Naive thymus-derived CD8-positive, alpha-beta T cell (primary cell): ENCODE measurements around the gene PPP1R13L. TPM values are rescaled to one million over a fixed set of nuclear protein-coding genes. Genes with fewer than 3 reads are reported as not detected.
A peak's percentile ranks its signal among the peaks of the same experiment; 100 is the strongest.

Experiments
- ATAC-seq, 2 donors: fragments of 150-1000 bp; cut with Tn5 transposase in 1 of 2; sonication (Bioruptor Pico), chemical (Tn5 transposase) in 1 of 2; 1 replicate in 1 of 2; 2 replicates in 1 of 2; pipeline ENCODE4 v1.10.0; 2021; ENCODE audit warnings: mild to moderate bottlenecking in 2 of 2, moderate library complexity in 2 of 2
- POLR2A ChIA-PET: fragments of 350-600 bp; sonication (Branson Sonifier 250); formaldehyde crosslinking; loops from one replicate; lab custom pipeline; 2021; ENCODE audit warnings: antibody characterized with exemption; lab: Charles Lee
- DNase-seq, 10 donors: peaks; one replicate each; pipeline versions ENCODE4 v3.0.0 to v3.0.0-alpha.2; 2020 to 2022
- H3K27ac Mint-ChIP-seq, 10 donors: one replicate each; pipeline ENCODE4 v1.8.0; 2020 to 2022; ENCODE audit warnings: mild to moderate bottlenecking in 10 of 10, mixed read lengths in 10 of 10, moderate library complexity in 4 of 10, inconsistent platforms in 1 of 10
- H3K27me3 Mint-ChIP-seq, 5 donors: one replicate each; pipeline ENCODE4 v1.8.0; 2021 to 2022; ENCODE audit warnings: mixed read lengths in 5 of 5
- H3K36me3 Mint-ChIP-seq, 3 donors: one replicate each; pipeline ENCODE4 v1.8.0; 2020 to 2022; ENCODE audit warnings: mixed read lengths in 3 of 3, mild to moderate bottlenecking in 2 of 3, inconsistent platforms in 1 of 3
- H3K4me1 Mint-ChIP-seq, 4 donors: one replicate each; pipeline ENCODE4 v1.8.0; 2021 to 2022; ENCODE audit warnings: mixed read lengths in 4 of 4
- H3K4me3 Mint-ChIP-seq, 10 donors: one replicate each; pipeline ENCODE4 v1.8.0; 2020 to 2022; ENCODE audit warnings: mild to moderate bottlenecking in 10 of 10, mixed read lengths in 10 of 10, moderate library complexity in 6 of 10, inconsistent platforms in 1 of 10
- H3K9me3 Mint-ChIP-seq, 9 donors: one replicate each; pipeline ENCODE4 v1.8.0; 2020 to 2022; ENCODE audit warnings: mixed read lengths in 9 of 9, mild to moderate bottlenecking in 3 of 9, inconsistent platforms in 1 of 9, moderate library complexity in 1 of 9
- polyA plus RNA-seq, 3 donors: library from polyadenylated mRNA; unstranded; fragments of 300-500 nt; fragmentation: Illumina TruSeq; gene quantifications; one replicate each; pipeline ENCODE4 v1.2.3, GENCODE V29; 2021
- total RNA-seq, 8 experiments: library from RNA in 2 of 8; stranded (reverse) in 2 of 8; gene quantifications; one replicate each; pipeline ENCODE4 v1.2.3 and lab custom pipeline; 2021 to 2026

Gene PPP1R13L
- total and polyA plus RNA-seq, 5 experiments from 2014 or later, result 0.64 to 13.2 (median 2.5) TPM

DNA sequence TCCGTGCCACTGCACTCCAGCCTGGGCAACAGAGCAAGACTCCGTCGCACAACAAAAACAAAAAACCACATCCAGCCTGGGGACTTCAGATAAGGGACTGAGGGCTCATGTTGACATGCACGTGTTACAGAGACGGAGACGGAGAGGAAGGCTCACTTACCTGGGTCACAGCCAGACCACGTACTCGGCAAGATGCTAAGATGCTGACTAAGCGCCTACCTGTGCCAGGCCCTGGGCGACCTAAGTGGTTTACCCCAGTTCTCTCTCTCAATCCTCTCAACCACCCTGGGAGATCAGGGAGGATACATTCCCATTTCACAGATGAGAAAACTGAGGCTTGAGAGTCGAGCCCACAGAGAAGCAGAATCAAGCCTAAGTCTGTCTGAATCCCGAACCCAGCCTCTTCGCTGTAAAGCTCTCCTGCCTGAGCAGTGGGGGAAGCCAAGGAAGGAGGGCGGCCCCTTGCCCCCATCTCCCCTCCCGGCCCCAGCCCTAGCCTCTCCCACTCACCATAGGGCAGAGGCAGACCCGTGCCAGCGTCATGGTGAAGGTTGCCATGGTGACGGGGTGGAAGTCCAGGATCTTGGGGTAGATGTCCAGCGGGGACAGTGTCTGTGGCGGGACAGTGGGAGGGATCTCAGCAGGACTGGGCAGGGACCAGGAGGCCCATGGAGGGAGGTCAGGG, 48.0 kb downstream of the PPP1R13L start:
- peaks cover 0 to 54% (median 14%) of the 10 kb centered on the region in 3 donors for H3K36me3 Mint-ChIP-seq
- DNase-seq, result no peak
- POLR2A ChIA-PET, result no interaction called here
- no peaks in the 10 kb centered on the region for H3K27me3 Mint-ChIP-seq
- peaks cover 0 to 4% (median under 1%) of the 10 kb centered on the region in 4 donors for H3K4me1 Mint-ChIP-seq
- H3K4me3 Mint-ChIP-seq, result no peak overlapping the region
- no peaks in the 10 kb centered on the region for H3K9me3 Mint-ChIP-seq
- no peak for ATAC-seq
- no peak overlapping the region for H3K27ac Mint-ChIP-seq

DNA sequence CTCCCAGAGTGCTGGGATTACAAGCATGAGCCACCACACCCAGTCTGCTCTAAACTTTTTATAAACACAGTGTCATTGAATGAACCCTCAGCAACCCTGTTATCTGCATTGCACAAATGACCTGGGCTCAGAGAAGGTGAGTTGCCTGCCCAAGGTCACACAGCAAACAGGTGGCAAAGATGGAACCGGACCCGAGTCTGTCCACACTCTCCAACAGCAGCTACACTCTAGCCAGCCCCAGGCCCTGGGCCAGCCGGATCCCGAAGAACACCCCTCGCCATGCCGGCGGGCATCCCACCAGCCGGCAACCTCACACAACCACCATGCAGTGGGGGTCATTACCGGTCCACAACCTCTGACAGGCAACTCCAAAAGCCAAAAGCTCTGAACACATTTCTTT, 49.0 kb downstream of the PPP1R13L start:
- no peaks in the 10 kb centered on the region for H3K27me3 Mint-ChIP-seq

DNA sequence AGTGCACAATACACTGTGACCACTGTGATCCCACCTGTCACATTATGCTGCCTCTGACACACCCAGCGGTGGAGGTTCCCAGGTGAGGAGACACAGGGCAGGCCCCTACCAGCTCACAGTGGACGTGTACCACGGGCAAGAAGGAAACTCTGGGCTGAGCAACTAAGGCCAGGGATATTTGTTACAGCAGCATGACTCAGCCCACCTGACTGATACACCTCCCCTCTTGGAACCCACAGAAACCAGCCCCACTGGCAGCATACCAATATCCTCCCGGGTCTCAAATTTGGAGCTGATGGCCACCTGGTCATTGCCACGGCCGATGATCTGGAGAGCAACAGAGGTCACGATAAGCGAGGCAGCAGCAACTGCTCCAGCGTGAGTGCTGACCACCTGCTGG, 49.5 kb downstream of the PPP1R13L start:
- Mint-ChIP-seq H3K27me3 (no peaks in the 10 kb centered on the region), H3K9me3 (no peaks in the 10 kb centered on the region), H3K36me3 (peaks cover 0 to 49% (median 13%) of the 10 kb centered on the region in 3 donors), H3K27ac (no peak overlapping the region), H3K4me3 (no peak overlapping the region), H3K4me1 (peaks cover 0 to 4% (median under 1%) of the 10 kb centered on the region in 4 donors)
- POLR2A ChIA-PET, result no interaction called here
- no peak for ATAC-seq
- DNase-seq, result no peak

More for the DNA sequence above, 49.0 kb downstream of the PPP1R13L start:
- ATAC-seq, result no peak
- Mint-ChIP-seq H3K9me3 (no peaks in the 10 kb centered on the region), H3K4me3 (no peak overlapping the region), H3K4me1 (peaks cover 0 to 4% (median under 1%) of the 10 kb centered on the region in 4 donors), H3K27ac (no peak overlapping the region), H3K36me3 (peaks cover 0 to 47% (median 13%) of the 10 kb centered on the region in 3 donors)
- no peak for DNase-seq
- POLR2A ChIA-PET, result no interaction called here

DNA sequence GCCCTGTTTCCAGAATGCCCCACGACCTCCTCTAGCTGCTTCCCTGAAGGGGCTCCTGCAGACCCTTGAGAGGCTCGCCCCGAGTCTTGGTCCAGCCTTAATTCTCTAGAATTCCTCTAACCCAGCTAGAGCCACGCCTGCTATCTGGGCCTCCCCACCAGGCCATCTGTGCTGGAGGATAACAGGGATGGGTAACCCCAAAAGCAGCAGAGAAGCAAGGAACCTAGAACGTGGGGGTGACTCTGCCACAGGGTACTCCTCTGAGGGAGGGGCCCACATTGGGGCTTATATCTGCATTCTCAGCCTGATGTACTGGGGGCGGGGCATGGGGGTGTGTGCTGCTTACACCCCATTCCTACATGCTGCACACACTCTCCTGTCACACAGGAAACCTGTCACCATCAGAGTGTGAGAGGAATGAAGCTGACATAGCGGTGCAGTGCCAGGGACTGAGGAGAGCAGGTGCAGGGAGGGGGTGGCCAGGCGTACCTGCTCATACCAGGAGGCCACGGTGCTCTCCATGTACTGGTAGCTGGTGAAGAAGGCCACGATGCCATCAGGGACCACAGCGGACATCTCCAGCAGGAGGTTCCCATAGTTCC, 50.5 kb downstream of the PPP1R13L start:
- peaks cover 0 to 4% (median 1%) of the 10 kb centered on the region in 4 donors for H3K4me1 Mint-ChIP-seq
- H3K4me3 Mint-ChIP-seq, result no peak overlapping the region
- no peaks in the 10 kb centered on the region for H3K9me3 Mint-ChIP-seq
- POLR2A ChIA-PET, result no interaction called here
- DNase-seq, result no peak
- peak overlapping the region in 1 of 10 donors; percentile 38 for H3K27ac Mint-ChIP-seq
- H3K36me3 Mint-ChIP-seq, result peaks cover 0 to 44% (median 11%) of the 10 kb centered on the region in 3 donors
- ATAC-seq, result no peak
- H3K27me3 Mint-ChIP-seq, result no peaks in the 10 kb centered on the region

DNA sequence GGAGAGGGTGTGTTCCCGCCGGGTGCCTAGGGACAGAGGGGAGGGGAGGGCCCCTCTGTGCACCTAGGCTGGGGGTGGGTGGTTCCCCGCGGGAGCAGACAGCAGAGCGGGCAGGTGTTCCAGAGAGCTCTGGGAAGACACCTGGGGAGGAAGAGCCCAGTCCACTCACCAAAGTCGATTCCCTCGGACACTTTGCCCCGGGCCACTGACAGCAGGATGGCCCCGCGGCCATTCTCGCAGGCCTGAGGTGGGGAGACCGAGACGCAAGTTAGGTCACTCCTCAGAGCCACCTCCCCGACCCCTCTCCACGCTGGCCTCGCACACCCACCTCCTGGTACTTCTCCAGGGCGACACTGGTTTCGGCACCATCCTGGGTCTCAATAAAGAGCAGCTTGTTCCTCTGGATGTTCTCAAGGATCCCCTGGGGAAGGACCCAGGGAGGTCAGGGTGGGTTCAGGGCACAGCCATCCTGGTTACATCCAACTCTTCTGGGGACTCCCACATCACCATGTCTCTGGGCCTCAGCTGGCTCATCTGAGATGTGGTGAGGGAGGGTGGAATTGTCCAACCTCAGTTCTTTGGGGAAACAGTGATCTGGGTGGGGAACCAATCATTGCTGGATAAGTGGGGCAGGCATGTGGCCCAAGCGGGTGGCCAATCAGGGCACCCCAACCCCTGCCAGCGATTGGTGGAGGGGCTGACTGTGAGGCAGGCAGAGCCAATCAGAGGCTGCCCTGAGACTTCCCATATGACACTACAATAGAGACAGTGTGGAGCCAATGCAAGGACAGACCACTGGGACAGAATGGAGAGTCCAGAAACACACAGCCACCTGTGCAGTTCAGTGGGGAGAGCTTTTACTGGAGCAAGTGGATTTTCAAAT, 51.7 kb downstream of the PPP1R13L start:
- H3K27ac Mint-ChIP-seq, result peak overlapping the region in 1 of 10 donors; percentile 47
- H3K4me3 Mint-ChIP-seq, result no peak overlapping the region
- H3K9me3 Mint-ChIP-seq, result no peaks in the 10 kb centered on the region
- ATAC-seq (no peak), DNase-seq (no peak)
- peaks cover 0 to 34% (median 11%) of the 10 kb centered on the region in 3 donors for H3K36me3 Mint-ChIP-seq
- POLR2A ChIA-PET, result no interaction called here
- peaks cover 0 to 5% (median 2%) of the 10 kb centered on the region in 4 donors for H3K4me1 Mint-ChIP-seq
- H3K27me3 Mint-ChIP-seq, result no peaks in the 10 kb centered on the region

DNA sequence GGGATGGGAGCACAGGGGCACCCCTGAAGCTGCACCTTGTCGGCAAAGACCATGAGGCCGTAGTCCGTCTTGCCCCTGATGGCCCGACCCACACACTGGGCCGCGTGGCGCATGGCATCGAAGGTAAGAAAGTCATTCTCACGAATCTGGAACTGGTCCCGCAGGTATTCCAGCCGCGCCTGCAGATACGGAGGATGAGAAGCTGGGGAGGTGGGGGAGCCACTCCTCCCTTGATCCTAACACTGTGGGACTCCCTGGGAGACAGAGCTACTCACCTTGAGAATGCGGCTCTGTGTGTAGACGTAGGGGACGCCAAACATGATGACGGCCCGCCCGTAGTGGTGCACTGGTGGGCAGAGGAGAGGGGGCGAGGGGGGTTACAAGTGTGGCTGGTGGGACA, 52.4 kb downstream of the PPP1R13L start:
- Mint-ChIP-seq H3K36me3 (peaks cover 0 to 29% (median 11%) of the 10 kb centered on the region in 3 donors), H3K4me1 (peaks cover 0 to 8% (median 2%) of the 10 kb centered on the region in 4 donors), H3K9me3 (no peaks in the 10 kb centered on the region), H3K27me3 (no peaks in the 10 kb centered on the region), H3K27ac (no peak overlapping the region), H3K4me3 (no peak overlapping the region)
- DNase-seq (no peak), ATAC-seq (no peak)
- POLR2A ChIA-PET, result no interaction called here

DNA sequence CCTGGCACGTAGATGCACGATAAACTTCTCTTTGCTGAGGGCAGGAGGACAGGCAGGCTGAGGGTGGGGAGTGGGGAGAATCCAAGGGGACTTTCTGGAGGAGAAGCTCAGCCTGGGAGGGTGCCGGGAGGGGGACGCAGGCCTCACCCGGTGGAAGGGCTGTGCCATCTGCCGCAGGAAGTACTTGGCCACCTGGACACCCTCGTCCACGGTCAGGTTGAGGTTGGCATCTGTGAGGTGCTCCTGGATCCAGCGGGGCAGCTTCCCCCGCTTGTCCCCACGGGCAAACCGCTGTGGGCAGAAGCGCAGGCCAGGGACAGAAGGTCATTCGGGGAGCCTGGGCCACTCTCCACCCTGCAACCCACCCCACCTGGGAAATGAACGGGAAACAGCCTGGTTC, 52.8 kb downstream of the PPP1R13L start:
- H3K36me3 Mint-ChIP-seq, result peaks cover 0 to 26% (median 9%) of the 10 kb centered on the region in 3 donors
- DNase-seq (no peak), ATAC-seq (no peak)
- H3K27ac Mint-ChIP-seq, result no peak overlapping the region
- peaks cover 0 to 8% (median 2%) of the 10 kb centered on the region in 4 donors for H3K4me1 Mint-ChIP-seq
- no peaks in the 10 kb centered on the region for H3K9me3 Mint-ChIP-seq
- POLR2A ChIA-PET, result no interaction called here
- no peak overlapping the region for H3K4me3 Mint-ChIP-seq
- no peaks in the 10 kb centered on the region for H3K27me3 Mint-ChIP-seq

DNA sequence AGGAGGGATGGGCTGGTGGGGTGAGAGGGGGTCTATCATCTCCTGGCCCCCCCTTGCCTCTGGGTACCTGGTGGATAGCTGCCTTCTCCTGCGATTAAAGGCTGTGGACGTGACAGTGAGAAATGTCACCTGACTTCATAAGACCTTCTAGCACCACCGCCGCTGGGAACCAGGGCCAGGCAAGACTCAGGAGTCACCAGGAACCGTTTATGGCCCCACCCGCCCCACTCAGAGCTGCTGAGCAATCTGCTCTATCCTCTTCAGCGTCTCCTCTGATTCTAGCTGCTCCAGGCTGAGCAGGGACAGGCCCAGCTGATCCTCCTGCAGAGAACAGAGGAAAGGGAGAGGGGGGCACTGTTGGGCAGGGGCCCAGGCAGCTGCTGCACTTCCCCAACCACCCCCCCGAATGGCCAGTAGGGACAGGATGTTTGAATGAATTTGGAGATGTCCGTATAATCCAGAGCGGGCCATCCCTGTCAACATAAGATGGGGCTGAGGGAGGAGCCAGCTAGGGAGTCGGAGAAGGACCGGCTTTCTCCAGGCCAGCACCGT, 53.4 kb downstream of the PPP1R13L start:
- Mint-ChIP-seq H3K4me3 (no peak overlapping the region), H3K27ac (no peak overlapping the region), H3K27me3 (no peaks in the 10 kb centered on the region), H3K4me1 (peaks cover 0 to 8% (median 2%) of the 10 kb centered on the region in 4 donors), H3K36me3 (peaks cover 0 to 26% (median 5%) of the 10 kb centered on the region in 3 donors), H3K9me3 (no peaks in the 10 kb centered on the region)
- POLR2A ChIA-PET, result no interaction called here
- DNase-seq (no peak), ATAC-seq (no peak)

DNA sequence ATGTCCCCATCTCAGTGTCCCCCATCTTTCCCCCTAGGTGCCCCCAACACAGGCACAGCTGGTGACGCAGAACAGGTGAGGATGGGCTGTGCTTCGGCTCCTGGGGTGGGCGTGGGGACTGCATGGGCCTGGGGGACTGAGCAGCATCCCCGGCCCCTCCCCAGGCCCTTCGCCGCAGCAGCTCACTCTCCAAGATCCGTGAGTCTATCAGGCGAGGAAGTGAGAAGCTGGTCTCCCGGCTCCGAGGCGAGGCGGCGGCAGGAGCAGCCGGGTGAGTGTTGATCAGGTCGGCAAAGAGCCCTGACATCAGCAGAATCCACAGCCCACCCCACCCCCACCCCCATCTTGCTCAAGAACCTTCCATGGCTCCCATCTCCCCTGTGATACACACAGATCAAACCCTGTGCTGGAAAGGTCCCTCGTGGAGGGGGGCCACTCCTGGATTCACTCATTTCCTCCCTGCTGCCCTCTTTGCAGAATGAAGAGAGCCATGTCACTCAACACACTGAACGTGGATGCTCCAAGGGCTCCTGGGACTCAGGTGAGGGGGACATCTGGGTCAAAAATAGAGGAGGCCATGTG, 54.3 kb downstream of the PPP1R13L start:
- ATAC-seq (no peak), DNase-seq (no peak)
- Mint-ChIP-seq H3K27ac (peak overlapping the region in 1 of 10 donors; percentile 15), H3K4me1 (peaks cover 0 to 8% (median 2%) of the 10 kb centered on the region in 4 donors), H3K27me3 (peaks cover 0 to 8% (median 7%) of the 10 kb centered on the region in 5 donors), H3K4me3 (no peak overlapping the region), H3K9me3 (no peaks in the 10 kb centered on the region), H3K36me3 (peaks cover 0 to 22% (median 5%) of the 10 kb centered on the region in 3 donors)
- POLR2A ChIA-PET, result no interaction called here

DNA sequence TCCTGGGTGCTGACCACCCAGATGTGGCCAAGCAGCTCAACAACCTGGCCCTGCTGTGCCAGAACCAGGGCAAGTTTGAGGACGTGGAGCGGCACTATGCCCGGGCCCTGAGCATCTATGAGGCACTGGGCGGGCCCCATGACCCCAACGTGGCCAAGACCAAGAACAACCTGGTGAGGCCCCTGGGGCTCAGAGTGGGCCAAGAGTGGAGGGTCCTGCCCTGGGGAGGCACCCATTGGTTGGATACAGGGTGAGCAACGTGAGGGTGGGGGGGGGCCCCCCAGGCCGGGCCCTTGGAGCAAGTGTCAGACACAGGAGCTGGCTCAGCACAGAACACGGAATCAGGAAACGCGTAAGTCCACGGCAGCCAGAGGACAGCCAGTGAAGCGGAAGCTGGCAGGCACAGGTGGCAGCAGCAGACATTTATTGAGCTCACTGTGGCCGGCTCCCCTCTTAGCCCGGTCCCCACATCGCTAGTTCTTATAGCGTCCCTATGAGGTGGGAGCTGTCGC, 55.4 kb downstream of the PPP1R13L start:
- H3K36me3 Mint-ChIP-seq, result peaks cover 0 to 18% (median 2%) of the 10 kb centered on the region in 3 donors
- DNase-seq, result no peak
- no peak overlapping the region for H3K4me3 Mint-ChIP-seq
- H3K9me3 Mint-ChIP-seq, result no peaks in the 10 kb centered on the region
- peak overlapping the region in 1 of 10 donors; percentile 80 for H3K27ac Mint-ChIP-seq
- no peak for ATAC-seq
- H3K4me1 Mint-ChIP-seq, result peaks cover 0 to 8% (median under 1%) of the 10 kb centered on the region in 4 donors
- H3K27me3 Mint-ChIP-seq, result peaks cover 2 to 19% (median 13%) of the 10 kb centered on the region in 5 donors
- POLR2A ChIA-PET, result no interaction called here

DNA sequence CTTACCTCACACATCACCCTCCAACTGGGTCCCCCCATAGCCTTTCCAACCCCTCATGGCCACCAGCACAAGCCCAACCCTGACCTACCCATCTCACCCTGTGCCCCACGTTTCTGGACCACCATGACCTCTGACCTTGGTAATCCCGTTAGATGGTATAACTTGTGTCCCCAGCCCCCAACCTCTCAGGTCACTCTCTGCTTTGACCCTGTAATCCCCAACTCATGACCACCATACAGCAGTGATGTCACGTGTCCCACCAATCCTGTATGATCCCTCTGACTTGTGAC, 55.8 kb downstream of the PPP1R13L start:
- H3K27me3 Mint-ChIP-seq, result peaks cover 4 to 23% (median 16%) of the 10 kb centered on the region in 5 donors
- POLR2A ChIA-PET, result no interaction called here

More for the DNA sequence above, 55.8 kb downstream of the PPP1R13L start:
- Mint-ChIP-seq H3K4me3 (no peak overlapping the region), H3K9me3 (no peaks in the 10 kb centered on the region), H3K4me1 (peaks cover 0 to 8% (median 0%) of the 10 kb centered on the region in 4 donors), H3K27ac (peak overlapping the region in 1 of 10 donors; percentile 80), H3K36me3 (peaks cover 0 to 13% (median 2%) of the 10 kb centered on the region in 3 donors)
- ATAC-seq (no peak), DNase-seq (no peak)
